Measurements from ENCODE around the gene CLEC2A.
"Not testable (repeated sequence)": the region's sequence is repeated elsewhere in the genome, so short reads cannot be mapped to it uniquely, and the experiment has no call there.

Gene CLEC2A

DNA sequence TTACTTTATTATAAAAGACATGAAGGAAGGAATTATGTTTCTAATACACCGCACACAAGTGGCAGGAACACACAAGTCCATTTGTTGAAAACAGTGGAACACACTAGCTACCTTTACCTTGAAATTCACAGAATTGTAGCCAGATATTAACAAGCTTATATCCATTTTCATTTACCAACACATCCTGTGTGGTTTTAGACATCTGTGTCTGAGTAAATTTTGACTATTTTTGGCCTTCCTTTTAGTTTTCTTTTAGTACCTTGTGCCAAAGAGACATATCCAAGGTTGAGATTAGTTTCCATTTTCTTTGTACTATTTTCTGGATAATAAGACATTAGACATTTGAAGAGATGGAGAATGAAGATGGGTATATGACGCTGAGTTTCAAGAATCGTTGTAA, 50.9 kb downstream of the CLEC2A start, which contains the start of gene KLRF2:
Gene KLRF2 (plus strand): TSS at position 244 of the 400 bp plus-strand sequence. CDS start 107 bp downstream, at position 351.
- DNase-seq (ENCODE audit: low read depth): no peak

GRCh38 chr12:9880532-9881078, 51.6 kb downstream of the CLEC2A start:
- DNase-seq (ENCODE audit: low read depth): no peak

GRCh38 chr12:9876120-9876519, 56.0 kb downstream of the CLEC2A start:
- DNase-seq (ENCODE audit: low read depth): not testable (repeated sequence)

DNA sequence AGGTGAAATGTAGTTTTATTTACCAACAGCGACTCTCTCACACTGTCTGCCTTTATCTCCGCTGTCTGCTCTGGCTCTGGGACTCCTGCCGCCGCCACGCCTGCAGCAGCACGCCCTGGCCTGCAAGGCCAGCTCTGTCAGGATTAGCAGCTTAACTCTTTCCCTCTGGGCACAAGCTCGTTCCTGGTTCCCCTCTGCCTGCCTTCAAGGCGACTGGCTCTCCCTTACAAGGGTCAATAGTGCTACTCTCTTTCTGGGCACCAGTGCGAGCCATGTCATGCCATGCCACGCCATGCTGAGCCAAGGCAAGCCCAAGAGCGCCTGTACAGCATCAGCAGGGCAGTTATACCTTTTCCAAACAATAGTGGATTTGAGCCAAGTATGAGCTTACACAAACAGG, 59.4 kb downstream of the CLEC2A start:
- no peak for DNase-seq (ENCODE audit: low read depth)

- no peak for DNase-seq (ENCODE audit: low read depth)
Measured at GRCh38 chr12:9872162-9872561, 60.0 kb downstream of the CLEC2A start.

DNA sequence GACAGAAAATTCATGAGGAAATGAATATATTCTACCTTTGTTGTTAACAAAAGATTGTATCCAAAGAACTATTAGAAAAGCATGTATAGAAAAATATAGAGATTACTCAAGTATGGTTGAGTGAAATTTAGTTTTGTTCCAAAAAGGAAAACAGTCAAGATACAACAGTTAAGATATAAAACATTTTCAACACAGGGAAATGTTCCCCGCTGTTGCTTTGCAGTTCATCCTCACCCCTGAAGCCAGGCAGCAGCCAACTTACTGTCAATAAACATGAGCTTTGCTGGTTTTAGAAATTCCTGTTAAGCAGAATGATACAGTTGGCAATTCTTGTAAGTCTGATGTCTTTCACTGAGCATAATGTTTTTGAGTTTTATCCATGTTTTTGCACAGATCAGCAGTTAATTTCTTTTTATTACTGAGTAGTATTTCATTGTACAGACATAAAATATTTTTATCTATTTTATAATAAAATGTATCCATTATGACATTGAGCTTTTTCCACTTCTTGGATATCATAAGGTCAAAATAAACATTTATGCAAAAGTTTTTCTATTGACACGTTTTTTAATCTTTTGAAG, 61.8 kb downstream of the CLEC2A start:
- no peak for DNase-seq (ENCODE audit: low read depth)

GRCh38 chr12:9869307-9870161, 62.6 kb downstream of the CLEC2A start, which contains the start of gene CLEC2B:
Gene CLEC2B (minus strand): TSS chr12:9869354.
- DNase-seq (ENCODE audit: low read depth): peak; percentile 63

DNA sequence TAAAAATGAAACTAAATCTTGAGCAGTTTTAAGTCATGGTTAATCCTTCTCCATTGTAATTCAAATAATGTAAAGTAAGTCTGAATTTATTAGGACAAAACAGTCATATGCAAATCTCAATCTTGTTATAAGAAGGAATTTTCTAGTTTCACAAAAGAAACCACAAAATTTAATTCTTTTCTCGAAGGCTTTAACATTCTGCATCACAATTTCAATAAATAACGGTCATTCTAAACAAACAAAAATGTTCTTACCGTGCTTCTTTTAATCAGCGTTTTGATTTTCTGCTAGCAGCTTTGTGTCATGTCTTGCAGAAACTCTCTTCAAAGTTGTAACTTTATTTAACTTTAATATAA, 63.2 kb downstream of the CLEC2A start:
- no peak for DNase-seq (ENCODE audit: low read depth)

GRCh38 chr12:9868311-9868801, 63.8 kb downstream of the CLEC2A start:
- DNase-seq (ENCODE audit: low read depth): no peak

DNA sequence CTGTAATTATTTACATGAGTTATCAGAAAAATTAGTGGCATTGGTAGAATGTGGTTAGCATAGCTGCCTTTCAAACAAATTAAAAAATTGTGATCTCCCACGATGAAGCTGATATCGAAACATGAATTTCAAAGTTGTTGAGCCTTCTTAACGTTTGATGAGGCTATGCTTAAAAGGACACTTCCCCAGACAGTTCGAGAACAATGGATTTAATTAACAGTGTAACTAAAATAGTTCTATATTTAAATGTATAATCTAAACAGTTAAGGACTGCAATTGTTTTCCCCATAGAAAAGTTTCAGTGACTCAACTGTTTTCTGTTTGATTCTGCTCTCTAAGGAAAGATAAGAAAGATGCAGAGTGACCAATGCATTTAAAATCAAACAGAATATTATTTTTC, 64.6 kb downstream of the CLEC2A start:
- no peak for DNase-seq (ENCODE audit: low read depth)

DNA sequence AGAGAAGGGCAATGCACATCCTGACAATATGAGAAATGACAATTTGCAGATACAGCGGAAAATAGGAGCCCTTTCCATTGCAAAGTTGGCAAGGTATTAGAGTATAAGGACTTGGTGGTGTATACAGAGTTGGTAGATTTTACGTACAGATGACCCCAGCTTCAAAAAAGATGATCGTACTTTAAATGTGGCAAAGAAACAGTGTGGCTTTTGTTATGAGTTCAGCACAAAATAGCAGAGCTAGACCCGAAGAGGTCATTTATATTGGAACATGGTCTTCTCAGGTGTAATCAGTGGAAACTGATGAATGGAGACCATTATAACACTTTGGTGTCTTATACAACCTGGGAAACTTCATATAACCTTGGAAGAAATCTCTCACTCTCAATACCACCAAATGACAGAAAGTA, 65.3 kb downstream of the CLEC2A start:
- DNase-seq (ENCODE audit: low read depth): no peak

DNA sequence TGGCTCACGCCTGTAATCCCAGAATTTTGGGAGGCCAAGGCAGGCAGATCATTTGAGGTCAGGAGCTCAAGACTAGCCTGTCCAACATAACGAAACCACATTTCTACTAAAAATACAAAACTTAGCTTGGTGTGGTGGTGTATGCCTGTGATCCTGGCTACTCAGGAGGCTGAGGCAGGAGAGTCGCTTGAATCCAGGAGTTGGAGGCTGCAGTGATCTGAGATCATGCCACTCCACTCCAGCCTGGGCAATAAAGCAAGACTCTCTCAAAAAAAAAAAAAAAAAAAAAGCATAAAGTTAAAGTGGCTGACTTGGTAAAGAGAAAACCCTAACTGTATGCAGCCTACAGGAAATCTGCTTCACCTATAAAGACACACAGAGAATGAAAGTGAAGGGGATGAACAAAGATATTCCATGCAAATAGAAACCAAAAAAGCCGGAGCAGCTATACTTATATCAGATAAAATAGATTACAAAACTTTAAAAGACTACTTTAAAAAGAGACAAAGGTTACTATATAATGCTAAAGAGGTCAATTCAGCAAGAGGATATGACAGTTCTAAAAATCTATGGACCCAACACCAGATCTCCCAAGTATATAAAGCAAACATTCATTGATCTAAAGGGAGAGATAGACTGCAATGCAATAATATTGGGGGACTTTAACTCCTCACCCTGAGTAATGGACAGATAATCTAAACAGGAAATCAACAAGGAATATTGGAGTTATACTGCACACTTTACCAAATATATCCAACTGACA, 67.1 kb downstream of the CLEC2A start:
- DNase-seq (ENCODE audit: low read depth): no peak

All from non-pigmented ciliary epithelial cell (primary cell).